Liver (tissue), 3 donors: Measurements from ENCODE around the gene RERE.

Experiments
- CTCF ChIP-seq: fragments of 150-350 bp; IDR thresholded peaks from 2 replicates; pipeline ENCODE4 v1.5.1; 2017; ENCODE audit warnings: improper control_type of control experiment, low read depth, low read length; ENCODE audit not compliant: missing input control
- FOXA2 ChIP-seq: IDR thresholded peaks from 2 replicates; pipeline ENCODE4 v1.6.1; 2016; ENCODE audit warnings: antibody characterized with exemption
- RXRA ChIP-seq, 2 donors: IDR thresholded peaks; 2 replicates each; pipeline ENCODE4 v1.6.1; 2017 to 2018; ENCODE audit warnings: antibody characterized with exemption in 2 of 2, mild to moderate bottlenecking in 1 of 2
- YY1 ChIP-seq: IDR thresholded peaks from 2 replicates; pipeline ENCODE4 v1.6.1; 2016; ENCODE audit warnings: antibody characterized with exemption, mild to moderate bottlenecking
- donor health status: healthy.
- donor health status: healthy.

DNA sequence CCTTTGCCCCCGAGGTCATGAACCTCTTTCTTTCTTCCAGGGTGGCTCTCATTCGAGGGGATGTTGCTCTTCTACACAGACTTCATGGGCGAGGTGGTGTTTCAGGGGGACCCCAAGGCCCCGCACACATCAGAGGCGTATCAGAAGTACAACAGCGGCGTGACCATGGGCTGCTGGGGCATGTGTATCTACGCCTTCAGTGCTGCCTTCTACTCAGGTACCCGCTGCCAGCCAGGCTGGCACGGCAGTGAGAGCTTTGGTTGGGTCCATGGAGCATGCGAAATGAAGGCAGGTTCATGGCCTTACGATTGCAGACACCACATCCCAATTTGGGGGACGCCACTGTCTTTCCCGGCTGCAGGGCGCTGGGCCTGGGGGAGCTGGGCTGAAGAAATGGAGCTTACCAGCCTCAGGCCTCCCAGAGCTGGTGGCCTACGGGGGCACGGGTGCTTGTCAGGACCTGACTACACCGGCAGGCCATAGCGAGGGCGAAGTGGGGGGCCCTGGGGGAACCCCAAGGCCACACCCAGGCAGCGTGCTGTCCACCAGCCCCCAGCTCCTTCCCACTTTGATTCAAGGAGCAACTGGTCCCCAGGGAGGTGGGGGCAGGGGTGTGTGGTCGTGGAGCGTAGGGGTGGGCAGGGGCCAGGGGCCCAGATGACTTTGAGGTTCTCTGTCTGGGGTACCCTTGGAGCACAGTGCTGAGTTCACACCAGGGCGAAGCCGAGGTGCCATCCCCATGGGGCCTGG lies 479.5 kb downstream of the RERE start:
- TF ChIP-seq CTCF (no peak), YY1 (no peak), FOXA2 (no peak), RXRA (IDR thresholded peaks at IDR 0.05) (no peak)
